Renal cortex interstitium (tissue), 11 donors: Measurements from ENCODE around the gene BCR. TPM values are rescaled to one million over a fixed set of nuclear protein-coding genes. Genes with fewer than 3 reads are reported as not detected.
"Not testable (repeated sequence)": the region's sequence is repeated elsewhere in the genome, so short reads cannot be mapped to it uniquely, and the experiment has no call there.

ENCODE experiments used
- DNase-seq, 11 donors: peaks; one replicate each; pipeline ENCODE4 v3.0.0-alpha.2; 2013; ENCODE audit warnings: low read depth in 9 of 11, low spot score in 4 of 11; ENCODE audit errors: extremely low read depth in 1 of 11
- polyA plus RNA-seq, 3 donors: library from polyadenylated mRNA; unstranded; fragments of 120-200 nt; gene quantifications; one replicate each; pipeline ENCODE4 v1.2.1, GENCODE V29; 2013; ENCODE audit not compliant: insufficient read length in 3 of 3

BCR gene
- polyA plus RNA-seq, 3 donors = 57.5 to 65.1 (median 61.3) TPM

- peak in 7 of 11 donors; percentile 4 to 34 (median 7) for DNase-seq
Measured at GRCh38 chr22:23357053-23357452, 176.7 kb downstream of the BCR start.

DNA sequence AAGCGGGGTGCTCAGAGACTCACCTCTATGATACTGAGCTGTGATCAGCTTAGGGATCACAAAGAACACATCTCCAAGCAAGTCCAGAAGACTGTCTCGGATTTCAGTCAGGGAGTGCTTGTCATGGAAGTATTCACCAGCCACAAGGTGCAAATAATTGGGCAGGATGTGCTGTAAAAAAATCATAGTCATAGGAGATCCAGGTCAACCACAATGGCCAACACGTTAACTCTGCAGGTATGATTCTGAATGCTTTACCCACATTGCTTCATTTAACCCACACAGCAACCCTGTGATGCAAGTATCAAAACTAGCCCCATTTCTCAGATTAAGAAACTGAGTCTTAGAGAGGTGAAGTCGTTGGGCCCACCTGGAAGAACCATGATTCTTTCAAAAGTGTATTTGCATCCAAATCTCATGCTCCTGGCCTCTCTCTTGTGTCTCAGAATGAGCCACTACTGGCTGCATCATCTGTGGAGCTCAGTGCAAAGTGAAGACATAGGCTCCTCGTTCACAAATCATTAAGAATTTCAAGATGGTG is 179.3 kb downstream of the BCR start:
- DNase-seq = no peak

DNA sequence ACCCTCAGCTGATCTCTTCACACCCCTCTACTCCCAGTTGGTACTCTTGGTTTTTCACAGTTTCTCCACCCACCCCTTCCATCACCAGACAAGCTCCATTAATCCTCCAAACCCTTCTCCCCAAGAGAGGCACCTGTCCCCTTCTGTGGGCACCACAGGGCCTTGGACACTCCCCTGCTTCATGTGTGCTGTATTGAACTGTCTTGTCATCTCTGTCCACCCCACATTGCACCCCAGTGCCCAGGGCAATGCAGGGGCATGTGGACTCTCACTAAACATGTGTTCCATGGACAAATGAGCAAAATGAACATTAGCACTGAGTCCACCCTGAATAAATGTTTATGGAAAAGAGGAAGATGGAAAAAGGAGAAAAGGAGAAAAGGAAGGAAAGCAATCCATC is 181.4 kb downstream of the BCR start:
- no peak for DNase-seq

DNA sequence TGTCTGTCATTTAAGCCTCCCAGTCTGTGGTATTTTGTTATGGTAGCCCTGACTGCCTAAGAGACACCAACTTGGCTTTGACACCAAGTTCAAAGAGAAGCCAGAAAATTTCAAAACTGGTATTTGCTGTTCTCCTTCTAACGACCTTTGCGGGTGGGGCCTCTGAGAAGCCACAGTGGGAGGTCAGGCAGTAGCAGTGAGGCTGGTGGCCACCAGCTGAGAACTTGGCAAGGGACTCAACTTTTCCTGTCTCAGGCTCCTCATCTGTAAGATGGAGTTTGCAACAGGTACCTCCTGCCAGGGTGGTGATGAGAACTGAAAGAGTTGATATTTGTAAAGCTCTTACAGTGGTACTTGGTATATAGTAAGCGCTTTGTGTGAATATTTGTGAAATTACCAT is 183.4 kb downstream of the BCR start:
- no peak for DNase-seq

DNA sequence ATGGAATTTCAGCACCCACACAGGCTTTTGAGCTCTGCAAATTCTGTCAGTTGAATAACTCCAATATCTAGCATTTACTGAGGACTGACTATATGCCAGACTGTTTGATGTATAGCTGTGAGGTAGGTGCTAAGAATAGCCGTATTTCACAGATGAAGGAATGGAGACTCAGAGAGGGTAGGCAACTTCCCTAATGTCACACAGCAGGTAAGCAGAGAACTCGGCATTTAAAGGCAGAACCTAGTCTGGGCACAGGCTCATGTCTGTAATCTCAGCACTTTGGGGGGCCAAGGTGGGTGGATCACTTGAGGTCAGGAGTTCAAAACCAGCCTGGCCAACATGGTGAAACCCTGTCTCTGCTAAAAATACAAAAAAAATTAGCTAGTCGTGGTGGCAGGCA is 184.1 kb downstream of the BCR start:
- no peak for DNase-seq

DNA sequence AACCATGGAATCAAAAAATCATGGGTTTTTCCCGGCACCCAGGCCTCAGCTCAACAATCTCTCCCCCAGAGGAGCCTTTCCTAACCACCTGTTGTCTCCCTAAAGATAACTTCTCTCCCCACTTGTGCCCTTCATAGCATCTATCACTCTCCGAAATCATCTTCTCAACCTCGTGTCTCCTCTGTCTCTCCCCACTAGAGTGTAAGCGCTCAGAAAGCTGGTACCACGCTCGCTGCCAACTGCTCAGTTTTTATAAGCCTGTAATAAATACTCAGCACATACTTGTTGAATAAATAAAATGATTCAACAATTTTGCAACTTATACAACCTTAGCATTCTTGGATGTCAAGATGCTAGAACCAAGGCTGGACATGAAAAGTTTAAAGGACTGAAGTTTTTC is 185.2 kb downstream of the BCR start:
- no peak for DNase-seq

- no peak for DNase-seq
Measured at GRCh38 chr22:23365961-23366360, 185.7 kb downstream of the BCR start.

DNA sequence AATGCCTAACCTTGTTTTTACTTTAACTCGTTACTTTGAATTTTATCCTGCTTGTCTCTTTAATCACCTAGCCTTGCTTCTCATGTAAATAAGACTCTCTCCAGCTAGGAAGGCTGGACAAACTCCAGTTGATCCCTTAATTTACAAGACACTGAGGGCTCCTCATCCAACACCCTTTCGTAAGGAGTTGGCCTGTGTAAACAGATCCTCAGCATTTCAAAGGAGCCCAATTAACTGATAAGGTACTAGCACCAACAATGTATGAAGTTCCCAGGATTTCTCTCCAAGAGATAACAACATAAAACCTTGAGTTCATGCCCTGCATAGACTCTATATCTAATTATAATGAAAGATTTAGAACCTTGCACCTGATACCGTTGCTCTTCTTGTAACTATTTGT is 186.9 kb downstream of the BCR start:
- not testable (repeated sequence) for DNase-seq

Other genes starting within 250 kb of the BCR start
- gene GNAZ, start 110.0 kb upstream of the BCR start, polyA plus RNA-seq = 1 to 10 TPM; 4.6 to 6.8 (median 6.7) TPM
- gene RSPH14, start 38.5 kb upstream of the BCR start, polyA plus RNA-seq = 1 to 10 TPM; 5.4 to 9.4 (median 7.1) TPM
- gene RAB36, start 35.0 kb upstream of the BCR start, polyA plus RNA-seq = 10 to 100 TPM; 15.0 to 20.9 (median 16.5) TPM